Testis (tissue), 3 donors: ENCODE measurements around the gene LDHAL6B. TPM values are rescaled to one million over a fixed set of nuclear protein-coding genes. Genes with fewer than 3 reads are reported as not detected.

Experiments
- DNase-seq: peaks from one replicate; pipeline ENCODE4 v3.0.0-alpha.2; 2019
- H3K27ac ChIP-seq, 2 donors: fragments of 200-600 bp; sonication (generic); one replicate each; pipeline ENCODE4 v1.5.1; 2019
- H3K27me3 ChIP-seq: fragments of 200-600 bp; sonication (generic); one replicate; pipeline ENCODE4 v1.5.1; 2019
- H3K36me3 ChIP-seq: fragments of 200-600 bp; sonication (generic); one replicate; pipeline ENCODE4 v1.5.1; 2017; ENCODE audit warnings: low read depth; ENCODE audit errors: missing control alignments
- H3K4me1 ChIP-seq: fragments of 200-600 bp; sonication (generic); one replicate; pipeline ENCODE4 v1.5.1; 2019
- H3K4me3 ChIP-seq, 2 donors: fragments of 200-600 bp; sonication (generic); one replicate each; pipeline ENCODE4 v1.5.1; 2017 to 2019
- H3K9me3 ChIP-seq: fragments of 200-600 bp; sonication (generic); one replicate; pipeline ENCODE4 v1.5.1; 2017
- POLR2A ChIP-seq: fragments of 450-650 bp; IDR thresholded peaks from one replicate; pipeline ENCODE4 v1.6.1; 2017; ENCODE audit warnings: antibody characterized with exemption, mild to moderate bottlenecking, moderate library complexity
- WGBS, 2 donors: methylation state at CpG; one replicate each; pipeline ENCODE4 v1.1.5; 2018; 5-methylcytosine and 5-hydroxymethylcytosine counted together
- intact Hi-C: fragments of 100-400 bp; cut with DNase I; formaldehyde crosslinking; loops from one replicate; pipeline ENCODE4 v1.15.1; 2023; ENCODE audit warnings: low total_unique reads
- polyA plus RNA-seq: library from polyadenylated mRNA; stranded (reverse); fragments of 350-450 nt; fragmentation: Illumina TruSeq; extraction: RNeasy Lipid Tissue Mini Kit (QIAGEN cat#74804); gene quantifications from one replicate; pipeline ENCODE4 v1.2.3, GENCODE V29; 2014; ENCODE audit warnings: low read depth, low replicate concordance; ENCODE audit not compliant: insufficient read depth
- total RNA-seq, 2 donors: library from RNA; depleted of rRNA; stranded (reverse); fragments of >200 nt; gene quantifications; one replicate each; pipeline ENCODE4 v1.2.3, GENCODE V29; 2016
- TF ChIP-seq, protein P1 (sequence below), 3 experiments: fragments of 450-650 bp in 2 of 3; fragments of 200-600 bp in 1 of 3; sonication (generic) in 1 of 3; IDR thresholded peaks; one replicate each; pipeline ENCODE4 v1.5.1; 2016 to 2019; ENCODE audit warnings: antibody characterized with exemption in 3 of 3, mild to moderate bottlenecking in 2 of 3, moderate library complexity in 1 of 3

Gene LDHAL6B
- total and polyA plus RNA-seq, 3 donors from 2014 or later = 18.6 to 119 (median 22.6) TPM

DNA sequence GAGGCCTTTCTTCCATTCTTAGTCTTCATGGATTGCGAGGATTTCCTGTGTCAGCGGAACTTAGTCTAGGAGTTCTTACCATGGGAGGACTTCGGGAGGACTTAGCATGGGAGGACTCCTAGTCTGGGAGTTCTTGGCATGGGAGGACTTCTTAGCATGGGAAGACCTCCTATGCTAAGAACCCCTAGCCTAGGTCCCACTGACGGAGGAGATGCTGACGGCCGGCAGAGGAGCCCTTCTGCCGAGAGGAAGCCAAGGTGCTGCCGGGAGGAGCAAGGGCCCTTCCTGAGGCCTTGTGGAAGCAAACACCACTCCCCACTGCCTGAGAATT lies 35.6 kb upstream of the LDHAL6B start:
- no peak for DNase-seq
- Histone ChIP-seq H3K27ac (no peak overlapping the region), H3K4me3 (no peak overlapping the region), H3K4me1 (no peaks in the 10 kb centered on the region), H3K9me3 (no peaks in the 10 kb centered on the region), H3K36me3 (no peaks in the 10 kb centered on the region), H3K27me3 (no peaks in the 10 kb centered on the region)
- 99 to 100% methylated on average over 3 to 8 of the region's 8 CpGs for WGBS, 2 donors
- TF ChIP-seq POLR2A = no peak
- TF ChIP-seq, protein P1, sequence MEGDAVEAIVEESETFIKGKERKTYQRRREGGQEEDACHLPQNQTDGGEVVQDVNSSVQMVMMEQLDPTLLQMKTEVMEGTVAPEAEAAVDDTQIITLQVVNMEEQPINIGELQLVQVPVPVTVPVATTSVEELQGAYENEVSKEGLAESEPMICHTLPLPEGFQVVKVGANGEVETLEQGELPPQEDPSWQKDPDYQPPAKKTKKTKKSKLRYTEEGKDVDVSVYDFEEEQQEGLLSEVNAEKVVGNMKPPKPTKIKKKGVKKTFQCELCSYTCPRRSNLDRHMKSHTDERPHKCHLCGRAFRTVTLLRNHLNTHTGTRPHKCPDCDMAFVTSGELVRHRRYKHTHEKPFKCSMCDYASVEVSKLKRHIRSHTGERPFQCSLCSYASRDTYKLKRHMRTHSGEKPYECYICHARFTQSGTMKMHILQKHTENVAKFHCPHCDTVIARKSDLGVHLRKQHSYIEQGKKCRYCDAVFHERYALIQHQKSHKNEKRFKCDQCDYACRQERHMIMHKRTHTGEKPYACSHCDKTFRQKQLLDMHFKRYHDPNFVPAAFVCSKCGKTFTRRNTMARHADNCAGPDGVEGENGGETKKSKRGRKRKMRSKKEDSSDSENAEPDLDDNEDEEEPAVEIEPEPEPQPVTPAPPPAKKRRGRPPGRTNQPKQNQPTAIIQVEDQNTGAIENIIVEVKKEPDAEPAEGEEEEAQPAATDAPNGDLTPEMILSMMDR (IDR thresholded peaks at IDR 0.05) = no peak
- intact Hi-C loops = no loop called here

DNA sequence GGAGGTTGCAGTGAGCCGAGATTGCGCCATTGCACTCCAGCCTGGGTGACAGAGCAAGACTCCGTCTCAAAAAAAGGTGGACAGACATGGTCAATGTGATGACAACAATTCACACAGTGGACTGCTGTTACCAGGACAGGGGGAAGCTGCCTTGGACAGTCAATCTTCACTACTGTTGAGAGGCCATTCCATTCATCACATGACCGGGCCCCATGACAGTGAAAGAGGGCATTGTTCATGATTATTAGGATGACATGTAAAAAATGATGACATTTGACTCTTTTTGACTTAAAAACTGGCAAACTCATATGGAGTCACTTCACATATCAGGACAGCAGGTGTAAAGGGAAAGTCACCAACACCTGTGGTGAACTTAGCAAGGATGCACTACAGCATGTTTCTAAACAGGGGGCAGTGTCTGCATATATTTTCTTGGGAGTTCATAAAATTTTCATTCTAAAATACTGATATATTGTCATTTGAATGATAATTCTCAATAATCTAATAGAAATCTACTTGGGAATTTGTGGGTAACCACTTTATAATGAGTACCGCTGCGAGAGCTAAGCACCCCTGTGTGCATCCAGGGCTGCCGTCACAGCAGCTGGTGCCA lies 34.2 kb upstream of the LDHAL6B start:
- TF ChIP-seq, protein P1 (IDR thresholded peaks at IDR 0.05) = no peak
- TF ChIP-seq POLR2A = no peak
- no peaks in the 10 kb centered on the region for H3K4me1 ChIP-seq
- H3K9me3 ChIP-seq = no peaks in the 10 kb centered on the region
- intact Hi-C loops = no loop called here
- H3K27ac ChIP-seq = no peak overlapping the region
- DNase-seq = no peak
- 99 to 100% methylated on average over 7 of the region's 7 CpGs for WGBS, 2 donors
- H3K4me3 ChIP-seq = no peak overlapping the region
- H3K27me3 ChIP-seq = no peaks in the 10 kb centered on the region
- no peaks in the 10 kb centered on the region for H3K36me3 ChIP-seq

DNA sequence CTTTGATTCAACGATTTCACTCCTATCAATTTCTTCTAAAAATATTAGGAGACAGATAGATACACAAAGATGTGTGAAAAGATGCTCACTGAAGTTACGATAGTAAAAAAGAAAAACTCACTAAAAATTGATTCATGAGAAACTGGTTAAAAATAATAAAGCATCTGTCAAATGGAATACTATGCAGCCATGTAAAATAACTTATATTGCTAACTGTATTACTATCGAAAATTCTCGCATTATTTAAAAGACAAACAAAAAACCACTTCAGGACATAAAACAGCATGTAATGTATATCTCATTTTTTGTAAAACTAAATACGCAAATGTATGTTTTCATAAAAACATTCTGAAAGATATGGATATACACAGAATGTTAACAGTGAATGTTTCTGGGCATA lies 33.4 kb upstream of the LDHAL6B start:
- no peak for DNase-seq
- Histone ChIP-seq H3K27ac (no peak overlapping the region), H3K9me3 (no peaks in the 10 kb centered on the region), H3K4me3 (no peak overlapping the region), H3K4me1 (no peaks in the 10 kb centered on the region), H3K27me3 (no peaks in the 10 kb centered on the region), H3K36me3 (no peaks in the 10 kb centered on the region)
- no peak for TF ChIP-seq POLR2A
- TF ChIP-seq, protein P1 (IDR thresholded peaks at IDR 0.05) = no peak
- WGBS, 2 donors = 92 to 97% methylated on average over 5 of the region's 5 CpGs
- intact Hi-C loops = no loop called here

DNA sequence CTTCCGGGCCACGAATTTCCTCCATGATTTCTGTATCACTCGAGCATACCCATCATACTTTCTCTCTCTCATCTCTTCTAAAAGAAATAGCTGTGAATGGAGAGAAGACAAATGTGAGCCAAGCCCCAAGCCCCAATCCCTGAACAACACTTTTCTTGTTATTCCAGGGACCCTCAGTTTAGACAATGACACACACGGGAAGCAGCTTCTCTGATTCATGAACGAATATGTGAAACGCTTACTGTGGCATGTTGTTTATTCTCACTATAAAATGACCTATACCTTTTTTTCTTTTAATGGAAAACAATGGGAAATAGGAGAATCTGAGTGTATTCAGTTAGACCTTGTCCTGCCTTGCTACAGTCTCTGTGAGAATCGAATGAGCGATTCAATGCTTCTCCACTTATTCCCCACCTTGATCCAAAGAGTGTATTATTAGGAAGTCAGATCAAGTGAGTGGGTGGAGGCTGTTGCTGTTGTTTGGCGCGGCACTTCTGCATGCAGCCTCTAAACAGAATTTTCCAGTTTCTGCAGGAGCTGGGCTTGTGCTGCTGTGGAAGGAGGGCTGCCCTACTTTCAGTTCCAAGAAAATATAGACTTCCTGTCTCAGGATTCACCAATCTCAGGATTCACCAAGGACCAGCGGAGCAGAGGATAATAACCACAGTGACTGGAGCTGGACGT lies 32.4 kb upstream of the LDHAL6B start:
- 79 to 89% methylated on average over 12 of the region's 12 CpGs for WGBS, 2 donors
- no peak for DNase-seq
- Histone ChIP-seq H3K9me3 (no peaks in the 10 kb centered on the region), H3K4me1 (no peaks in the 10 kb centered on the region), H3K4me3 (no peak overlapping the region), H3K27me3 (no peaks in the 10 kb centered on the region), H3K36me3 (no peaks in the 10 kb centered on the region), H3K27ac (no peak overlapping the region)
- intact Hi-C loops = no loop called here
- no peak for TF ChIP-seq POLR2A
- TF ChIP-seq, protein P1 (IDR thresholded peaks at IDR 0.05) = no peak
